GM18520 (cell line): ENCODE data around the gene RHOB.

Experiments used
- ATAC-seq: cut with Tn5 transposase; IDR thresholded peaks from one replicate; pipeline ENCODE4 v1.9.1; 2021; ENCODE audit not compliant: unreplicated experiment

Gene RHOB

GRCh38 chr2:20436716-20437470 is 10.0 kb upstream of the RHOB start:
- ATAC-seq, result no peak

- ATAC-seq, result no peak
Observed at GRCh38 chr2:20438334-20439192, 8.3 kb upstream of the RHOB start.

GRCh38 chr2:20439193-20439475 is 7.7 kb upstream of the RHOB start:
- ATAC-seq, result no peak

- ATAC-seq, result no peak
Observed at GRCh38 chr2:20439503-20439902, 7.4 kb upstream of the RHOB start.

- ATAC-seq, result no peak
Observed at GRCh38 chr2:20440001-20440560, 6.8 kb upstream of the RHOB start.

- ATAC-seq, result no peak
Observed at GRCh38 chr2:20443276-20443920, 3.5 kb upstream of the RHOB start.

- ATAC-seq, result no peak
Observed at GRCh38 chr2:20444101-20444992, 2.5 kb upstream of the RHOB start.

- ATAC-seq, result no peak
Observed at GRCh38 chr2:20444993-20445910, 1.6 kb upstream of the RHOB start.

GRCh38 chr2:20446255-20446916 is 488 bp upstream of the RHOB start:
- ATAC-seq, result no peak

GRCh38 chr2:20447437-20448245 is 767 bp downstream of the RHOB start:
- ATAC-seq, result peak; percentile 1

- ATAC-seq, result no peak
Observed at GRCh38 chr2:20448246-20448976, 1.5 kb downstream of the RHOB start.

- no peak for ATAC-seq
Observed at GRCh38 chr2:20448977-20449306, 2.1 kb downstream of the RHOB start.

- no peak for ATAC-seq
Observed at GRCh38 chr2:20449501-20450200, 2.8 kb downstream of the RHOB start.

- ATAC-seq, result no peak
Observed at GRCh38 chr2:20450201-20450999, 3.5 kb downstream of the RHOB start.

- ATAC-seq, result no peak
Observed at GRCh38 chr2:20451000-20451290, 4.1 kb downstream of the RHOB start.

- no peak for ATAC-seq
Observed at GRCh38 chr2:20451341-20451740, 4.5 kb downstream of the RHOB start.
